Activated gamma-delta T cell treated with Interleukin-2 at 50 U/mL for 16 hours (primary cell): Measurements from ENCODE around the gene EHMT2.
"Not testable (repeated sequence)": the region's sequence is repeated elsewhere in the genome, so short reads cannot be mapped to it uniquely, and the experiment has no call there.

Experiments used
- DNase-seq: peaks from one replicate; pipeline ENCODE4 v3.0.0-alpha.2; 2020

EHMT2 gene

DNA sequence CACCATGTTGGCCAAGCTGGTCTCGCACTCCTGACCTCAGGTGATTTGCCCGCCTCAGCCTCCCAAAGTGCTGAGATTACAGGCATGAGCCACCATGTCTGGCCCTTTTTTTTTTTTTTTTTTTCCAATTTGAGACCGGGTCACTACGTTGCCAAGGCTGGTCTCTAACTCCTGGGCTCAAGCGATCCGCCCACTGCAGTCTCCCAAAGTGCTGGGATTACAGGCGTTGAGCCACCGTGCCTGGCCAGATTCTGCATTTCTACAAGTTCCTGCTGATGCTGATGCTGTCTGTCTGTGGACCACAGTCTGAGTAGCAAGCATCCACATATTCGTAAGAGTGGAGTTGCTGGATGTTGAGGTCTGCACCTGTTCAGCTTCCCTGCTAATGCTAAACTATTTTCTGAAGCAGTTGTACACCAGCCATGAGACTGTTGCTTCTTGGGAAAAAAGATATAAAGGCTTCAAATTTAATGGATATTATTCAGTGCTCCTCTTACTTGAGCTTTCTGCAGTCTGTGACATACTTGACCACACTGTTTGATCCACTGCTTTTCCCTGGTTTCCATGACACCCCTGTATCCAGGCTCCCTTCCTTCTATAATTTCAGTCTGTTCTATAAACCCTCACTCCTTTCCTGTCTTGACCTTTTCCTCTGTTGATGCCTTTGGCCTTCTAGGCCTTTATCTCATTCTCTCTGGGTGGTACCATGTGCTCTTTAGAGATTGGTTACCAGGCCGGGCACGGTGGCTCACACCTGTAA, 14.5 kb upstream of the EHMT2 start:
- DNase-seq, result no peak

DNA sequence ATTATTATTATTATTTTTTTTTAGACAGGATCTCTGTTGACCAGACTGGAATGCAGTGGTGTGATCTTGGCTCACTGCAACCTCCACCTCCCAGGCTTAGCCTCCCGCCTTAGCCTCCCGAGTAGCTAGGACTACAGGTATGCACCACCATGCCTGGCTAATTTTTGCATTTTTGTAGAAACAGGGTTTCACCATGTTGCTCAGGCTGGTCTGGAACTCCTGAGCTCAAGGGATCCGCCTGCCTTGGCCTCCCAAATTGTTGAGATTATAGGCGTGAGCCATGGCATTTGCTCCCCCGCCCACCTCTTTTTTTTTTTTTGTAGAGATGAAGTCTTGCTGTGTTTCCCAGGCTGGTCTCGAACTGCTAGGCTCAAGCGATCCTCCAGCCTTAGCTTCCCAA, 11.8 kb upstream of the EHMT2 start:
- not testable (repeated sequence) for DNase-seq

DNA sequence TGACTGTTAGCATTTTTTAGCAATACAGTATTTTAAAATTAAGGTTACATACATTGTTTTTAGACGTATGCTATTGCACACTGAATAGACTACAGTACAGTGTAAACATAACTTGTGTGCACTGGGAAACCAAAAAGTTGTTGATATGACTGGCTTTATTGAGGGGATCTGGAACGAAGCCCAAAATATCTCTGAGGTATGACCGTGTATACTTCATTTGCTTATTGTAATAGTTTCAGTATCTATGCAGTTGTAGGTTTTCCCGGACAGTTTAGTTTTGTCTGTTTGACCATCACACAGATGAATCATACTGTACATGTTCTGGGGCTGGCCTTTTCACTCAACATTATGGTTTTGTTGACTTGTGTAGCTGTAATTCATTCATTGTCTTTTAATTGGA, 11.3 kb upstream of the EHMT2 start:
- DNase-seq, result no peak

DNA sequence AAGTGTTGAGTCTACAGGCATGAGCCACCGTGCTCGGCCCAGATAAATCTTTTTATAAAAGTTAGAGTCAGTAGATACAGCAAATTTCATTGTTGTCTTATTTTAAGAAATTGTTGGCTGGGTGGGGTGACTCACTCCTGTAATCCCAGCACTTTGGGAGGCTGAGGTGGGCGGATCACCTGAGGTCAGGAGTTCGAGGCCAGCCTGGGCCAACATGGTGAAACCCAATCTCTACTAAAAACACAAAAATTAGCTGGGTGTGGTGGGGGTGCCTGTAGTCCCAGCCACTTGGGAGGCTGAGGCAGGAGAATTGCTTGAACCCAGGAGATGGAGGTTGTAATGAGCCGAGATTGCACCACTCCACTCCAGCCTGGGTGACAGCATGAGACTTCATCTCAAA, 10.8 kb upstream of the EHMT2 start:
- not testable (repeated sequence) for DNase-seq

DNA sequence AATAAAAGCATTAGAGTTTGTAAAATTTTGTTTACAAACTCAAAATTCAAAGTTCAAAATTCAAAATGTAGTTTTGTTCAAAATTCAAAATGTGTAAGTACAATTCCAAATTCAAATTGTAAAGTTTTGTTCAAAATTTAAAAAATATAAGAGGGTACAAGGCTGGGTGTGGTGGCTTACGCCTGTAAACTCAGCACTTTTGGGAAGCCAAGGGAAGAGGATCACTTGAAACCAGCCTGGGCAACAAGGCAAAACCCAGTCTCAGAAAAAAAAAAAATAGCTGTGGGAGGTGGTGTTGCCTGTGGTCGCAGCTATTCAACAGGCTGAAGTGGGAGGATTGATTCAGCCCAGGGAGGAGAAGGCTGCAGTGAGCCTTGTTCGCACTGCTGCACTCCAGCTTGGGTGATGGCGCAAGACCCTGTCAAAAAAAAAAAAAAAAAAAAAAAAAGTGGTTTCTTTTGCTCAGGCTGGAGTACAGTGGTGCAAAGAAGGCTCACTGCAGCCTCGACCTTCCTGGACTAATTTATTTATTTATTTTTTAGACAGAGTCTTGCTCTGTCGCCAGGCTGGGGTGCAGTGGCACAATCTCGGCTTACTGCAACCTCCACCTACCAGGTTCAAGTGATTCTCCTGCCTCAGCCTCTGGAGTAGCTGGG, 9.8 kb upstream of the EHMT2 start:
- DNase-seq, result no peak

DNA sequence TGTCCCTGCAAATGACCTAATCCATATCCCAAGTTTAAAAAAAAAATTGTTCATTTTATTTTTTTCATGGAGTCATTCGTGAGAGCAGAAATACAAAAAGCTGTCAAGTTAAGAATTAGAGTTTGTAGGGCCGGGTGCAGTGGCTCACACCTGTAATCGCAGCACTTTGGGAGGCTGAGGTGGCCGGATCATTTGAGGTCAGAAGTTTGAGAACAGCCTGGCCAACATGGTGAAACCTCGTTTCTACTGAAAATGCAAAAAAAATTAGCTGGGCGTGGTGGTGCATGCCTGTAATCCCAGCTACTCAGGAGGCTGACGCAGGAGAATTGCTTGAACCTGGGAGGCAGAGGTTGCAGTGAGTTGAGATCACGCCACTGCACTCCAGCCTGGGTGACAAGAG, 9.2 kb upstream of the EHMT2 start:
- DNase-seq, result not testable (repeated sequence)

DNA sequence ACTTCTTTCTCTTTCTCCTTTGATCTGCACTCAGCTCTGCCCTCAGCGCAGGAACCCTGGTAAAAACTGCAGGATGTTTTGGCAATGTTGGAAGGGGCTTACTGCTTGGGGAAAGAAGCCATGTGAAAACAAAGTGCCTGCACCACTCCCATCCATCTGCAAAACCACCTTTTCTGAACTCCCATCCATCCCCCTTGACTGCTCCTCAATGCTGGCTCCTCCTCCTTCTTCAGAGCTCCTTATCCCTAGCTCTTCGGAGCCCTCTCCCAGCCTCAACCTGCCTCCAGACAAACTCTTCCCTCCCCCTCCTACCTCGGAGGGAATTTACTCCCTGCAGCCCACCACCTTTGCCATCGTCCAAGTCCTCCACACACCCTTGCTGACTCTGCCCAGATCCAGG, 8.6 kb upstream of the EHMT2 start:
- no peak for DNase-seq

DNA sequence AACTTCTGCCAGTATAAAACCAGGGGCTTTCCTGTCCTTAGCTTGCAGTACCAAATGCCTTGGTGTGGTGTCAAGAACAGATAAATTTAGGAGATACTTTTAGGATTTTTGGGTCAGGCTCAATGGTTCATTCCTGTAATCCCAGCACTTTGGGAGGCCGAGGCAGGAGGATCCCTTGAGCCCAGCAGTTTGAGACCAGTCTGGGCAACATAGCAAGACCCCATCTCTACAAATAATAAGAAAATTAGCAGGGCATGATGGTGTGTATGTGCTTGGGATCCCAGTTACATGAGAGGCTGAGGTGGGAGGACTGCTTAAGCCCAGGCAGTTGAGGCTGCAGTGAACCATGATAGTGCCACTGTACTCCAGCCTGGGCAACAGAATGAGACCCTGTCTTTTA, 7.5 kb upstream of the EHMT2 start:
- no peak for DNase-seq

DNA sequence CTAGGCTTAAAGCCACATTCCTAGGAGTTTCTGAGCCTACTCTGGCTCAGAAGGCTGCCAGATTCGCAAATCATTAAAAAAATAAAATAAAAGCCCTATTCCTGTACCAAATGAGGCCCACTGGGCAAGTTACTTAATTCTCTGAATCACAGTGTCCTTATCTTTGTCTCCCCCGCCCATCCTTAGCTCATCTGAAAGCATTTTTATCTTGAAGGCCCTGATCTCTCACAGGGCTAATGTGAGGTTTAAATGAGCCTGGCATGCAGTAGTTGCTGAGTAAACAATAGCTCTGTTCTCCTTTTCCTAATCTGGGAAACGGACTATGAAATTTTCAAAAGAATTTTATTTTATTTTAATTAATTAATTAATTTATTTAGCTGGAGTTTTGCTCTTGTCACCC, 6.5 kb upstream of the EHMT2 start:
- no peak for DNase-seq

DNA sequence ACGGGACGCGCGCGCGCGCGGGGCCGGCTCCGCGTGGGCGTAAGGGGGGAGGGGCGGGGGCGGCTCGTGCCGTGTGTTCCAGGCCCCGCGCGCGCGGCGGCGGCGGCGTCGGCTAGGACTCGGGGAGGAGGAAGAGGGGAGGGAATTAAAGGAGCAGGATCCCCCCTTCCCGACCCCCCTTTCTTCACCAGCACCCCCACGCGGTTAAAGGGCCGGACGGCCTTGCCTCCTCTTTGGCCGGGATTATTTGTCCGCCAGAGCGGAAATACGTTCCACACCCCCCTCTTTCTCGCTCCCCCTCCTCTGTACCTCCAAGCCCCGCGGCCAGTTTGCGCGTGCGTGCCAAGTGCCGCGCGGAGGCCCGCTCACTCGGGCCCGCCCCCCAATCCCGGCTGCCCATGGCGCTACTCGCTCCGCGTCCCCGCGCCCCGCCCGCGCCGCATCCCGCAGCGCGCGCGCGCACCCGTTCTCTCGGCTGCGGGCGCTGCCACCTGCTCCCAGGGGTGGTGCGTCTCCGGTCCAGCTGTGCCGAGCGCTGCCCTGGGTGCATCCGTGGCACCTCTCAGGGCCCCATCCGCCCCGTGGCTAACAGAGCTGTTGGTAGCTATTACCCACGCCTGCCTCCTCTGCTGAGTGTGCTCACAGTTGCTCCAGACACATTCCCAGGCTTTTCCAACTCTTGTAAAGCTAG, 4.6 kb upstream of the EHMT2 start, which contains the start of gene ZBTB12:
ZBTB12 (minus strand) TSS at position 134 of the 691 bp plus-strand sequence. CDS start 781 bp downstream, outside the sequence.
- DNase-seq, result peak; percentile 82

DNA sequence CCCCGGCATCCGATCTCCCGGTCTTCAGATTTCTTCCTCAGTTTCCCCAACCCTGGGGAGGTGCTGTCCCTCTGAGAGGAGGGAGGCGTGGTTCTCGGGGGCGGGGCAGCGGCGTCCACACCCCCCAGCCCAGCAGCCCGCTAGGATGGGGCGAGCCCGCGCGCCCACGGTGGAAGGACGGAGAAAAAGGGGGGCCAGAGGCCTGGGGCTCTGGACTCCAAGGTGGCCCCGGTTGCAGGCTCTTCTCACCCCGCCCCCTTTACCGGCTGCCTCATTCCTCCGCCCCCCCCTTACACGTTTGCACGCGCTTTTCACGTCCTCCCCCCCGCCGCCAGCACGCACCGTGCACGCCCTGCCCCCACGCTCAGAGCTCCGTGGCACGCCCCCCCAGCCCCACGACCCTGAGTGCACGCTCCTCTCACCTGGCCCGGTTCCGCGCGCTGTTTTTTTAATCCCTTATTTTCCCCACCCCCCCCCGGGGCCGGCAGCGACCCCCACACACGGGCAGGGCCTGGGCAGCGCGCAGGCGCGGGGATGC, 4.0 kb upstream of the EHMT2 start:
- peak; percentile 69 for DNase-seq

DNA sequence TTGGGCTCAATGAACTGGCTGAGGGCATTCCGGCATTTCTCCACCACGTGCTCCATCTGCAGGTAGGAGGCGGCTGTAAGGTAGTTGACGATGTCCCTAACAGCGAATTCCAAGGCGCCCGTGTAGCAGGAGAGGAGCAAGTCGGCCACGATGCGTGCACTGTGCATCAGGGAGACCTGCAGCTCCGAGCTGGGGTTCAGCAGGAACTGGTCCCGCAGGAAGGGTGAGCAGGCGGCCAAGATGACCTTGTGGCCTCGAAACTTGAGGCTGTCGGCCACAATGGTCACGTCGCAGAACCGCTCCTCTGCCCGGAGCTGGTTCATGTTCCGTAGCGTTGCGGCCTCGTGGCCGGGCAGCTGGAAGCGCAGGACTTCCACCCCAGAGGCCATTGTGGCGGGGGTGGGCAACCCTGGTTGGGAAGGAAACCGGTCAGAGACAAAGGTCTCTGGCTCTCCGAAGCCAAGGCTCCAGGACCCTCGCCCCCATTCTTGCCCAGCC, 3.5 kb upstream of the EHMT2 start:
- DNase-seq, result no peak

DNA sequence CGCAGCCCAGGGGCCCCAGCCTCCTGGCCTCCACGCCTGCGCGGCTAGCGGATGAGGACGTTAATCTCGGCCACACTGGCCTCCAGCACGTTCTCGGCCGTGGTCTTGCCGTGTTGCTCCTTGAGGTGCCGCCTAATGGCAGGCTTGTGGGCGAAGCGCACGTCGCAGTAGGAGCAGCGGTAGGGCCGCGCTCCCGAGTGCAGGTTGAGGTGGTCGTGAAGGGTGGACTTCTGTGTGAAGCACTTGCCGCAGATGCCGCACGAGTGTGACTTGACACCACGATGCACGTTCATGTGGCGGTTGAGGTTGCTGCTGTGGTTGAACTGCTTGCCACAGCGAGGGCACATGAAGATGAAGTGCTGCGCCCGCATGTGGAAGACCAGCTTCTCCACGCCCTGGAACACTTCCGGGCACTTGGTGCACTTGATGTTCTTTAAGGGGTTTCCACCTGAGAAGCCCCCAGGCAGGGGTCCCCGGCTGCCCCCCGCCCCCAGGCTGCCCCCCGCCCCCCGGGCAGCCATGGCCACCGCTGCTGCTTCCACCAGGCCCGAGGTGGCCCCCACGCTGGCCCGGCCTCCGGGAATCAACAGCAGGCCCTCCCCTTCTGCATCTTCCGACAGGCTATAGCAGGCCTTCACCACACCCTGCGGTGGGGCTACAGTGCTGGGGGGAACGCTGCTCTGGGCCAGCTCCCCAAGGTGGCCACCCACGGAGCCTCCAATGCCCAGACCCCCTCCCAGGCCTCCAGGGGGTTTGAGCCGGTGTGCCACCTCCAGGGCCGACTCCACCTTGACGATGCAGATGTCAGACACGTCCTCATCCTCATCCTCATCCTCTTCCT, 2.6 kb upstream of the EHMT2 start:
- DNase-seq, result no peak

DNA sequence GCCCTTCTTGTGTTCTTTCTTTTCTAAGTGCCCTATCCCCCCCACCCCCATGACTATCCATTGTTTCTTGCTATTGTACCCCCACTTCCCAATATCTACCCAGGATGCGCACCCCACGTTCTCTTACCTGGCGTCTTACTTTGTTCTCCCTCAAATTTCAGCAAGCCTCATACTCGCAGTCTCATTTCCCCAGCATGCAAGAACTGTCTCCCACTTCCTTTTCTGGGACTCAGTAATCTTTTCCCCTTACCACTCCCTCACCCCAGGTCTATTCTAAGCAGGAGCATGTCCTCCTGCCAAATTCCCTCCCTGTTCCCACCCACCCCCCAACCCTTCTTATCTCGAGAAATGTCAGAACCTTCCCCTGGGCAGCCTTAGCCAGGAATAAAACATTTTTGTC, 1.7 kb upstream of the EHMT2 start:
- DNase-seq, result no peak

DNA sequence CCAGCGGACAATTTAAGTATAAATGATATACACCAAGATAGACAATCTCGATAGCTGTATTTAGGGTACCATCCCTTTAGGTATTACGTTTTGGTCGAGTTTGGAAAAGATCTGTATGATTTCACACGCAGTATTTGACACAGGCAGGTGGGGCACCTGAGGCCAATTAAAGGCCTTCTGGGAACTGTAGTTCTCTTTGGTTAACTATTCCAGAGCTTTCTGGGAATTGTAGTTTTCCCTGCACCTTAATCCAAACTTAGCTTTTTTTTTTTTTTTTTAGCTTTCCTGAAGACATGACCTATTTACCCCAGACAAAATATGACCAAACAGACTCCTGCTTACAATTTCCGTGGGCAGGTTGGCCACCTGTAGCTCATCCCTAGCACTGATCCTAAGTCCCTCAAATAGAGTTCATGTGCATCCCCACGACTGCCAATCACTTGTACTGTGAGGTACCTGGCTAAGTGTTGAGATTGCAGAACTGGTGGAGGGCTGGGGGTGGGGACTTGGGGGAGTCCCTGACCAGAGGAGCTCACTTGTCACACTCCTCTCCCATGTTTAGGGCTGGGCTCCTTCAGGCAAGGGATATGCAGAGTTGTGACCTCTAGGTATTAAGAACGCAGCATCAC, 999 bp upstream of the EHMT2 start:
- DNase-seq, result no peak

DNA sequence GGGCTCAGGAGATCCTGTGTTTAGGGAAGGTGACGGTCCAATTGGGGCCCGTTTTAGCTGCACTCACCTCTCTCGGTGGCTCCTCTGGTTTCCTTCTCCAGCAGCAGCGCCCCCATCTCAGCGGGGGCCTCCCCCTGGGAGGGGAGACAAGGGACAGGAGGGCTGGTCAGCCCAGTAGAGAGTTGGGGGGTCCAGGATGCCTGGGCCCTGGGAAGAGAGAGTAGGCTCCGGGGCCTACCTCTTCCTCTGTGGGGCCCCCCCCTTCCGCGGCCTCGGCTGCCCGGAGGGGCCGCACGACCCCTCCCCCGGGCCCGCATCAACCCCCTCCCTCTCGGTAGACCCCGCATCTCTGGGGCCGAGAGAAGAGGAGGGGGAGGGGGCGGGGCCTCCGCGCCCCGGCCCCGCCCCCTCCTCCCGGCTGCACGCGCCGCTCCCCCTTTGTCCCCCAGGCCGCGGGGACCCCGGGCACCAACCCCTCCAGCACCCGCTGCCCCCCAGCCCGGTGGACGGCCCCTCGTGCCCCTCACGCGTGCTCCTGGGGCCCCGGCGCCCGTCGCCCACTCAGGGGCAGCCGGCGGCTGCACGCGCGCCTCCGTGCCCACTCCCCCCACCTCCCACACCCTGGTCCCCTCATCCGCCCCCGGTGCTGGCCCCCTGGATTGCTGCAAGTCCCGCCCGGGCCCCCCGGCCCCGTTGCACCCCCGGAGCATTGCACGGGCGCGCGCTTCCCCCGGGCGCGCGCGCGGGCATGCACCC, 464 bp downstream of the EHMT2 start:
- no peak for DNase-seq

DNA sequence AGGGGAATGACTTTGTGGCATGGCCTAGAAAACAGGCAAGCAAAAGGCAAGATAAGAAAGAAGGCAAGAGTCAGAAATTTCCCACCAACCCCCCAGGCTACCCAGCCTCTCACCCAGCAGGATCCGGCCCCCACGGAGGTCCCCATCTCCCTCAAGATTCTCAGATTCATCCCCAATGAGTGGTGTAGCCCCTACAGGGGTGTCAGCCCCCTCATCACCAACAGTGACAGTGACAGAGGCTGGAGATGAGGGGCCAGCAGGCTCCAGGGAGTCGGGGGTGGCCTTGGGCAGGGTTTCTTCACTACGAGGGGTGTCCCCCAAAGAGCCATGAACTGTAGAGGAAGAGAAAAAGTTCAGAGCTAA, 1.0 kb downstream of the EHMT2 start:
- no peak for DNase-seq

DNA sequence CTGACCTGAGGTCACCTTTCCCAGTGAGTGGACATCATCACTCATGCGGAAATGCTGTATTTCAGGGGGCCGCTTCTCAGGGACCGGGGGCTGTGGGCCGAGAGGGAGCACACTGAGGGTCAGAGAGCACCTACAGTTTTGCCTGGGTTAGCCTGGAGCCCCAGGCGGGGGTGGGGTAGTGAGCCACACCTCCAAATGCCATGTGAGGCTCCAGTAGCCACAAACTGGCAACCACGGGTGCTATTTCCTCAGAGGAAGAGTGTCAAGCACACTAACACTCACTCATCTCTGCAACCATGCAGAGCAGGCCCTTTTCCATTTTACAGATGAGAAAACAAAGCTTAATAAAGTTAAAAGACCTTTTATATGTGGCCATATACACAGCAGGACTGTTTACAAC, 4.7 kb downstream of the EHMT2 start:
- DNase-seq, result no peak

DNA sequence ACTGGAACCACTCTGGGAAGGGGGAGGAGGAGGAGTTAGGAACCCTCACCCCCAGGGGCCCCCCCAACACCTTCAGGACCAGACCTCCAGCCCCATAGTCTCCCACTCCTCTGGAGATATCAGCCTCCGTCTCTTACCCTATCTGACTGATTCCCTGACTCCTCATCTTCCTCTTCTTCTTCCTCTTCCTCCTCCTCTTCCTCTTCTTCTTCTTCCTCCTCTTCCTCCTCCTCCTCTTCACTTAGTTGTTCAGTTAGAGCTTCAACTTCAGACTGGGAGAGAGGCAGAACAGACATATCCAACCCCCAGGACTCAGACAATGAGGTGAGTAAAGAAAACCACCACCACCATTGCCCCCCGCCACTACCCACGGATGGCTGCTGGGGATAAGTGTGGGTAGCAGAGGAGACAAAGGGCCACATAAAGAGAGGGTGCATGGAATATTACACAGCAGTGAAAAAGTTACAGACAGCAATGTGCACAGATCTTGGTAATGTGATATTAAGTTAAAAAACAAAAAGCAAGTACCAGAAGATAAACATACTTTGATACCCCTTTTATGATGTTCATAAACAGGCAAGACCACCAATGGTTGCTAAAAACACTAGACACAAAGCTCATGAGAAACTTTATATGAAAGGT, 8.0 kb downstream of the EHMT2 start:
- no peak for DNase-seq

DNA sequence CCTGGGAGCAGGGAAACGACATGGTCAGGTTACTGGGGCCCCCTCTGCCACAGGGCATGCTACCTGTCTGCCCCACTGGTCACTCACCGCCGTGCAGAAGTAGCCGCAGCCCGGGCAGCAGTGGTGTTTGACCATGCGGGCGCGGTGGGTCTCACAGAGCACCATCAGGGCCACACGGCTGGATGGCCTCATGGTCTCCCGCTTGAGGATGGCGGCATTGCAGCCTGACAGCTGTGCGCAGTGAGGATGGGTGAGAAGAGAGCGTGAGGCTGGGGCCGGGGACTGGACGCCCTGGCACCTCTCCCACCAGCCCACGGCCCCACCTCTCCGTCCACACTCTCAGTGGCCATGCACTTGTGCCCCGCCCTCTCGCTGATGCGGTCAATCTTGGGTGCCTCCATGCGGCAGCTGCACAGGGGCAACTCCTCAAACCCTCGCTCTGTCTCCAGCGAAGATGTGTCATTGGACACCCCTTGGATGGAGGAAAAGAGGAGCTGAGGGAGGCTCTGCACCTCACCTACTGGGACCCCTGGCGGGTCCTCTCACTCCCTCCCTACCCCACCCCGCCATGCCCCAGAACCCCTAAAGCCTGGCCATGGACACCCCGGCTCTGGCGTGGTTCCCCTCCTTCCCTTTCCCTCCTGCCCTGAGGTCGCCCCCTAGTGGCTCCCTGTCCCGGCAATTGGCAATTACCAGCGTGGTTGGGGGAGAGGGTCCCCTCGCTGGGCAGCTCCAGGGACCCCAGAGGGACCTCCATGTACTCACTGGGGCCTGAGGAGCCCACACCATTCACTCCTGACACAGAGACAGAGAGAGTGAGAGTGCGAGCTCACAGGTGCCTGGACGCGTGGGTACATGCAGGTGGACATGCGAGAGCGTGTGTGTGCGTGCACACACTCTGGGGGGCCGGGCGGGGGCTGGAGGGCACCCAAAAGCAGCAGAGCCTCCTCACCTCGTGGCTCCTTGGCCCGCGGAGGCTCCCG, 8.9 kb downstream of the EHMT2 start:
- peak; percentile 53 for DNase-seq
